Heart left ventricle (tissue), 16 donors: ENCODE measurements around the gene WFDC2. TPM values are rescaled to one million over a fixed set of nuclear protein-coding genes. Genes with fewer than 3 reads are reported as not detected.

Source experiments
- ATAC-seq, 4 donors: fragments of 200-7000 bp; cut with Tn5 transposase; one replicate each; pipeline ENCODE4 v1.9.1; 2020 to 2022; ENCODE audit warnings: moderate library complexity in 4 of 4, mild to moderate bottlenecking in 3 of 4, moderate number of reproducible peaks in 1 of 4
- DNase-seq, 5 donors: peaks; one replicate each; pipeline ENCODE4 v3.0.0-alpha.2; 2020
- H3K27ac ChIP-seq, 12 donors: fragments of 200-600 bp; sonication (generic) in 4 of 12; one replicate each; pipeline versions ENCODE4 v1.5.0 to v1.8.0; 2016 to 2022; ENCODE audit warnings: mild to moderate bottlenecking in 2 of 12
- H3K27me3 ChIP-seq, 9 donors: fragments of 200-600 bp; sonication (generic) in 2 of 9; one replicate each; pipeline versions ENCODE4 v1.5.1 to v1.8.0; 2016 to 2022; ENCODE audit warnings: mild to moderate bottlenecking in 3 of 9
- H3K36me3 ChIP-seq, 9 donors: fragments of 200-600 bp; sonication (generic) in 2 of 9; one replicate each; pipeline versions ENCODE4 v1.5.0 to v1.8.0; 2018 to 2022; ENCODE audit warnings: mild to moderate bottlenecking in 2 of 9
- H3K4me1 ChIP-seq, 12 donors: fragments of 200-600 bp; sonication (generic) in 4 of 12; one replicate each; pipeline versions ENCODE4 v1.5.0 to v1.8.0; 2016 to 2022; ENCODE audit warnings: mild to moderate bottlenecking in 3 of 12
- H3K4me3 ChIP-seq, 12 donors: fragments of 200-600 bp; sonication (generic) in 4 of 12; one replicate each; pipeline versions ENCODE4 v1.5.0 to v1.8.0; 2017 to 2022; ENCODE audit warnings: mild to moderate bottlenecking in 9 of 12, moderate library complexity in 4 of 12
- H3K9me3 ChIP-seq, 12 donors: fragments of 200-600 bp; sonication (generic) in 4 of 12; one replicate each; pipeline versions ENCODE4 v1.5.0 to v1.8.0; 2016 to 2022; ENCODE audit warnings: mild to moderate bottlenecking in 1 of 12
- CTCF ChIP-seq, 12 donors: fragments of 200-600 bp; sonication (generic) in 4 of 12; IDR thresholded peaks; one replicate each; pipeline versions ENCODE4 v1.5.0 to v1.8.0; 2018 to 2022; ENCODE audit warnings: antibody characterized with exemption in 12 of 12, mild to moderate bottlenecking in 5 of 12
- POLR2A ChIP-seq, 2 donors: fragments of 450-650 bp; IDR thresholded peaks; one replicate each; pipeline ENCODE4 v1.6.1; 2017; ENCODE audit warnings: antibody characterized with exemption in 2 of 2, mild to moderate bottlenecking in 2 of 2, moderate library complexity in 2 of 2
- WGBS, 4 donors: extraction: QIAGEN DNeasy Blood & Tissue Kit in 2 of 4; methylation state at CpG; one replicate each; pipeline versions ENCODE4 v1.1.5 to v1.1.7; 2013 to 2018; 5-methylcytosine and 5-hydroxymethylcytosine counted together
- intact Hi-C, 10 donors: fragments of 100-400 bp; cut with DNase I; formaldehyde crosslinking; loops; one replicate each; pipeline versions ENCODE4 v1.11.1 to v1.14.2; 2022
- polyA plus RNA-seq, 2 donors: library from polyadenylated mRNA; stranded (reverse); fragments of 200-250 nt; gene quantifications; one replicate each; pipeline ENCODE4 v1.2.3, GENCODE V29; 2013
- total RNA-seq, 9 donors: library from RNA; depleted of rRNA in 2 of 9; stranded (reverse); fragments of >200 nt in 2 of 9; fragmentation: NEBNext Ultra II Directional in 3 of 9; extraction: Animal tissue kit (Norgen Biotek cat#: 25700) in 3 of 9; gene quantifications; one replicate each; pipeline versions ENCODE4 v1.1.0 to v1.2.4, GENCODE V29; 2016 to 2023
- donor health status: ischemic (EF 13 %, LVEDD 7.1; RV severe dilation, severe dysfunction).
- donor health status: healthy with polysubstance abuse.
- donor health status: DM: no; HTN: yes; CAD: no.
- donor health status: DM: no; HTN: no; CAD: no.
- donor health status: ischemic (EF 25% LVEDD 6.9; RV normal size, moderate dysfunction).
- donor health status: ischemic (EF 25% LVEDD 5.7; RV mildly dilated, moderate dysfunction).
- donor health status: healthy.
- donor health status: DM: yes; HTN: yes; CAD: no.
- donor health status: ischemic (EF 35%, LVEDD 5.7; RV mildly dilated, moderate dysfunction).
- donor health status: nonischemic (EF 11% LVEDD 7.7; RV severe dilation, severe dysfunction).
- donor health status: DM: yes; HTN: yes; CAD: no.
- donor health status: PGD.
- donor health status: ischemic (EF 29% LVEDD 5.4; RV normal size, mild dysfunction).
- donor health status: nonischemic (EF 23%, LVEDD 6.1; RV moderate dilation, normal function).

Gene WFDC2
- total and polyA plus RNA-seq, 11 donors = 0.51 to 4.7 (median 0.77) TPM; not detected in 8

DNA sequence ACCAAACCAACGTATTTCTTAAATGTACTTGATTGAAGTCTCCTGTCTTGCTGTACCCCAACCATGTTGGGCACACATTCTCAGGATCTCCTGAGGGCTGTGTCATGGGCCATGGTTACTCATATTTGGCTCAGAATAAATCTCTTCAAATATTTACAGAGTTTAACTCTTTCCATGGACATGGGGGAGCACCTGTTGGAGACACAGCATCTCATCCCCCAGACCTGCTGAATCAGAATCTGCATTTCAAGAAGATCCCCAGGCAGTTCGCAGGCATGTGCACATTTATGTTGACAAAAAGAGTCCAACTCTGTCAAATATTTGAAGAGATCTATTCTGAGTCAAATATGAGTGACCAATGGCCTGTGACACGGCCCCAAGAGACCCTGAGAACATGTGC, 29.1 kb upstream of the WFDC2 start:
- intact Hi-C loops = loop anchor here in 2 of 10 donors (5.0 to 10.0 kb wide), 2 partner anchors 123 to 334 kb away; no protein-coding TSS in a partner anchor
- ATAC-seq = no peak
- H3K9me3 ChIP-seq = no peaks in the 10 kb centered on the region
- H3K27me3 ChIP-seq = peaks cover 0 to 2% (median 0%) of the 10 kb centered on the region in 9 donors
- DNase-seq = no peak
- 73 to 85% (median 79%) methylated on average over 3 of the region's 3 CpGs for WGBS, 4 donors
- TF ChIP-seq CTCF (IDR thresholded peaks at IDR 0.05) (no peak), POLR2A (IDR thresholded peaks at IDR 0.05) (no peak)
- H3K36me3 ChIP-seq = no peaks in the 10 kb centered on the region
- H3K4me1 ChIP-seq = peaks cover 0 to 6% (median 1%) of the 10 kb centered on the region in 12 donors
- no peak overlapping the region for H3K4me3 ChIP-seq
- H3K27ac ChIP-seq = no peak overlapping the region

GRCh38 chr20:45440891-45441685, 28.5 kb upstream of the WFDC2 start:
- DNase-seq = no peak
- no peak for TF ChIP-seq CTCF (IDR thresholded peaks at IDR 0.05)
- TF ChIP-seq POLR2A (IDR thresholded peaks at IDR 0.05) = no peak
- H3K4me1 ChIP-seq = peaks cover 0 to 6% (median 1%) of the 10 kb centered on the region in 12 donors
- no peaks in the 10 kb centered on the region for H3K9me3 ChIP-seq
- 57 to 67% (median 66%) methylated on average over 5 of the region's 5 CpGs for WGBS, 4 donors
- ATAC-seq = no peak
- no peak overlapping the region for H3K4me3 ChIP-seq
- peaks cover 0 to 2% (median 0%) of the 10 kb centered on the region in 9 donors for H3K27me3 ChIP-seq
- no peak overlapping the region for H3K27ac ChIP-seq
- no peaks in the 10 kb centered on the region for H3K36me3 ChIP-seq
- intact Hi-C loops = loop anchor here in 2 of 10 donors (5.0 to 10.0 kb wide), 2 partner anchors 124 to 334 kb away; no protein-coding TSS in a partner anchor

DNA sequence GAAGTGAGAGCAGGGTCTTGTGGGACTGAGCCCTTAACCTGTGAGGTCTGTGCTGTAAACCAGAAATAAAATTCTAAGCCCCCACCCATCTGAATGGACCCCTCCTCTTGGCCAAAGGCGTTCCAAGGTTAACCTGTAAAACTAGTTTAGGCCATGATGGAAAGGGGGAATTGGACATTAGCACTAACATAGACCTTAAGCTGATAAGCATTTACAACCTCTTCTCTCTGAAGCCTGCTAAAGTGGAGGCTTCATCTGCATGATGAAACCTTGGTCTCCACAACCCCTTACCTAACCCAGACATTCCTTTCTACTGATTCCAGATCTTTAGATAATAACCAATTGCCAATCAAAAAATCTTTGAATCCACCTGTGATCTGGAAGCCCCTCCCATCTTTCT, 27.8 kb upstream of the WFDC2 start:
- Histone ChIP-seq H3K9me3 (no peaks in the 10 kb centered on the region), H3K4me1 (peaks cover 0 to 4% (median 0%) of the 10 kb centered on the region in 12 donors), H3K4me3 (no peak overlapping the region), H3K27me3 (peaks cover 0 to 2% (median 0%) of the 10 kb centered on the region in 9 donors), H3K27ac (no peak overlapping the region), H3K36me3 (no peaks in the 10 kb centered on the region)
- intact Hi-C loops = loop anchor here in 2 of 10 donors (5.0 to 10.0 kb wide), 2 partner anchors 124 to 333 kb away; no protein-coding TSS in a partner anchor
- DNase-seq (no peak), ATAC-seq (no peak)
- TF ChIP-seq POLR2A (IDR thresholded peaks at IDR 0.05) (no peak), CTCF (IDR thresholded peaks at IDR 0.05) (no peak)
- 75 to 91% (median 81%) methylated on average over 1 of the region's 1 CpG for WGBS, 4 donors

- TF ChIP-seq POLR2A (IDR thresholded peaks at IDR 0.05) (no peak), CTCF (IDR thresholded peaks at IDR 0.05) (no peak)
- H3K4me3 ChIP-seq = no peak overlapping the region
- intact Hi-C loops = loop anchor here in 2 of 10 donors (5.0 to 10.0 kb wide), 2 partner anchors 127 to 331 kb away; no protein-coding TSS in a partner anchor
These were observed 25.5 kb upstream of the WFDC2 start for GRCh38 chr20:45444050-45444449.

More at GRCh38 chr20:45444050-45444449, 25.5 kb upstream of the WFDC2 start:
- H3K27me3 ChIP-seq = peaks cover 0 to 2% (median 0%) of the 10 kb centered on the region in 9 donors
- ATAC-seq (no peak), DNase-seq (no peak)
- no peaks in the 10 kb centered on the region for H3K4me1 ChIP-seq
- H3K36me3 ChIP-seq = no peaks in the 10 kb centered on the region
- H3K9me3 ChIP-seq = no peaks in the 10 kb centered on the region
- no peak overlapping the region for H3K27ac ChIP-seq
